ENCODE data around the gene TIGD3. TPM values are rescaled to one million over a fixed set of nuclear protein-coding genes. Genes with fewer than 3 reads are reported as not detected.

The TIGD3 gene
- total and polyA plus RNA-seq, 2 of the 13 experiments (the other 11 are each of a cell fraction or from before 2014, with no cell fraction given) = 0.49 to 4.9 TPM

DNA sequence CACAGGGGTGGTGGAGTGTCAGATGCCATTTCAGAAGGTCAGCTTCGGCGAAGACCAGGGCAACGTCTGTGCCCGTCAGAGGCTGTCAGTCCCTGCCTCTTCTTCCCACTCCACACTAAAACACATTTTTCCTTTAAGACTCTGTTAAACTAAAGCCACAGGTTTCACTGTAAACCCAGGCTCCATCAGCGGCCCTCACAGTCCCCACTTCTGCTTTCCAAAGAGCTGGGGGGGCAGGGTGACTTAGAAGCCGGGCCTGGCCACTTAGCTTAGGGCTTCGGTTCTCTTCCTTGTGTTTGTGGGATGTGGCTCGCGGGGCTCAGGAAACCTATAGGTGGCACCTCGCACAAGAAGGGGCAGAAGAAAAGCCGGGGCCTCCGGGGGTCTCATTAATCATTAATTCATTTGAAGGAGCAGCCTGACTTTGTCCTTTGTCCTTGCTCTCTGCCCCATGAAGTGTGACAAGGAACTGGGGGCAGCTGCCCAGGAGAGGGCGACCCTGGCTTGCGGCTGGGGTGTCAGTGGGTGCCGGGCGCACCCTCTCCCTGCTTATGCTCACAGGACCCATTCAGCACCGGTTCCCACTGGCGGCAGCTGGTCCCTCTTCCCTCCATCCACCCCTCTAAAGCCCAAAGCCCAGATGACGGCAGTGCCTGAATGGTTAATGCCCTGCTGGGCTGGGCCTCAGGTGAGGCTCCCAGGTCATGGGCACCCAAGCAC lies 23.8 kb downstream of the TIGD3 start (continued):
- TF ChIP-seq, protein P1, sequence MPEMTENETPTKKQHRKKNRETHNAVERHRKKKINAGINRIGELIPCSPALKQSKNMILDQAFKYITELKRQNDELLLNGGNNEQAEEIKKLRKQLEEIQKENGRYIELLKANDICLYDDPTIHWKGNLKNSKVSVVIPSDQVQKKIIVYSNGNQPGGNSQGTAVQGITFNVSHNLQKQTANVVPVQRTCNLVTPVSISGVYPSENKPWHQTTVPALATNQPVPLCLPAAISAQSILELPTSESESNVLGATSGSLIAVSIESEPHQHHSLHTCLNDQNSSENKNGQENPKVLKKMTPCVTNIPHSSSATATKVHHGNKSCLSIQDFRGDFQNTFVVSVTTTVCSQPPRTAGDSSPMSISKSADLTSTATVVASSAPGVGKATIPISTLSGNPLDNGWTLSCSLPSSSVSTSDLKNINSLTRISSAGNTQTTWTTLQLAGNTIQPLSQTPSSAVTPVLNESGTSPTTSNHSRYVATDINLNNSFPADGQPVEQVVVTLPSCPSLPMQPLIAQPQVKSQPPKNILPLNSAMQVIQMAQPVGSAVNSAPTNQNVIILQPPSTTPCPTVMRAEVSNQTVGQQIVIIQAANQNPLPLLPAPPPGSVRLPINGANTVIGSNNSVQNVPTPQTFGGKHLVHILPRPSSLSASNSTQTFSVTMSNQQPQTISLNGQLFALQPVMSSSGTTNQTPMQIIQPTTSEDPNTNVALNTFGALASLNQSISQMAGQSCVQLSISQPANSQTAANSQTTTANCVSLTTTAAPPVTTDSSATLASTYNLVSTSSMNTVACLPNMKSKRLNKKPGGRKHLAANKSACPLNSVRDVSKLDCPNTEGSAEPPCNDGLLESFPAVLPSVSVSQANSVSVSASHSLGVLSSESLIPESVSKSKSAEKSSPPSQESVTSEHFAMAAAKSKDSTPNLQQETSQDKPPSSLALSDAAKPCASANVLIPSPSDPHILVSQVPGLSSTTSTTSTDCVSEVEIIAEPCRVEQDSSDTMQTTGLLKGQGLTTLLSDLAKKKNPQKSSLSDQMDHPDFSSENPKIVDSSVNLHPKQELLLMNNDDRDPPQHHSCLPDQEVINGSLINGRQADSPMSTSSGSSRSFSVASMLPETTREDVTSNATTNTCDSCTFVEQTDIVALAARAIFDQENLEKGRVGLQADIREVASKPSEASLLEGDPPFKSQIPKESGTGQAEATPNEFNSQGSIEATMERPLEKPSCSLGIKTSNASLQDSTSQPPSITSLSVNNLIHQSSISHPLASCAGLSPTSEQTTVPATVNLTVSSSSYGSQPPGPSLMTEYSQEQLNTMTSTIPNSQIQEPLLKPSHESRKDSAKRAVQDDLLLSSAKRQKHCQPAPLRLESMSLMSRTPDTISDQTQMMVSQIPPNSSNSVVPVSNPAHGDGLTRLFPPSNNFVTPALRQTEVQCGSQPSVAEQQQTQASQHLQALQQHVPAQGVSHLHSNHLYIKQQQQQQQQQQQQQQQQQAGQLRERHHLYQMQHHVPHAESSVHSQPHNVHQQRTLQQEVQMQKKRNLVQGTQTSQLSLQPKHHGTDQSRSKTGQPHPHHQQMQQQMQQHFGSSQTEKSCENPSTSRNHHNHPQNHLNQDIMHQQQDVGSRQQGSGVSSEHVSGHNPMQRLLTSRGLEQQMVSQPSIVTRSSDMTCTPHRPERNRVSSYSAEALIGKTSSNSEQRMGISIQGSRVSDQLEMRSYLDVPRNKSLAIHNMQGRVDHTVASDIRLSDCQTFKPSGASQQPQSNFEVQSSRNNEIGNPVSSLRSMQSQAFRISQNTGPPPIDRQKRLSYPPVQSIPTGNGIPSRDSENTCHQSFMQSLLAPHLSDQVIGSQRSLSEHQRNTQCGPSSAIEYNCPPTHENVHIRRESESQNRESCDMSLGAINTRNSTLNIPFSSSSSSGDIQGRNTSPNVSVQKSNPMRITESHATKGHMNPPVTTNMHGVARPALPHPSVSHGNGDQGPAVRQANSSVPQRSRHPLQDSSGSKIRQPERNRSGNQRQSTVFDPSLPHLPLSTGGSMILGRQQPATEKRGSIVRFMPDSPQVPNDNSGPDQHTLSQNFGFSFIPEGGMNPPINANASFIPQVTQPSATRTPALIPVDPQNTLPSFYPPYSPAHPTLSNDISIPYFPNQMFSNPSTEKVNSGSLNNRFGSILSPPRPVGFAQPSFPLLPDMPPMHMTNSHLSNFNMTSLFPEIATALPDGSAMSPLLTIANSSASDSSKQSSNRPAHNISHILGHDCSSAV (CRISPR knock-in tag; IDR thresholded peaks at IDR 0.05; ENCODE audit: borderline replicate concordance) = no peak
- TF ChIP-seq ZNF816 (CRISPR knock-in tag; IDR thresholded peaks at IDR 0.05; ENCODE audit: borderline replicate concordance) (no peak), ZNF710 (CRISPR knock-in tag; IDR thresholded peaks at IDR 0.05; ENCODE audit: borderline replicate concordance) (no peak), MTA1 (CRISPR knock-in tag; IDR thresholded peaks at IDR 0.05; ENCODE audit: borderline replicate concordance) (0 out of 2 replicates have a peak, but pooled peaks have one; percentile 33), TMF1 (CRISPR knock-in tag; IDR thresholded peaks at IDR 0.05; ENCODE audit: low read depth) (no peak), HES4 (CRISPR knock-in tag; IDR thresholded peaks at IDR 0.05; ENCODE audit: borderline replicate concordance) (no peak), HHEX (CRISPR knock-in tag; IDR thresholded peaks at IDR 0.05) (no peak), ZNF382 (CRISPR knock-in tag; IDR thresholded peaks at IDR 0.05; ENCODE audit: borderline replicate concordance) (no peak), HNRNPL (IDR thresholded peaks at IDR 0.05; ENCODE audit: low read depth, low read length) (peak; percentile 80), TRAFD1 (CRISPR knock-in tag; IDR thresholded peaks at IDR 0.05; ENCODE audit: borderline replicate concordance) (no peak), ZNF724P (CRISPR knock-in tag; IDR thresholded peaks at IDR 0.05; ENCODE audit: borderline replicate concordance) (no peak), ZNF678 (CRISPR knock-in tag; IDR thresholded peaks at IDR 0.05) (no peak)
- TF ChIP-seq, protein P2, sequence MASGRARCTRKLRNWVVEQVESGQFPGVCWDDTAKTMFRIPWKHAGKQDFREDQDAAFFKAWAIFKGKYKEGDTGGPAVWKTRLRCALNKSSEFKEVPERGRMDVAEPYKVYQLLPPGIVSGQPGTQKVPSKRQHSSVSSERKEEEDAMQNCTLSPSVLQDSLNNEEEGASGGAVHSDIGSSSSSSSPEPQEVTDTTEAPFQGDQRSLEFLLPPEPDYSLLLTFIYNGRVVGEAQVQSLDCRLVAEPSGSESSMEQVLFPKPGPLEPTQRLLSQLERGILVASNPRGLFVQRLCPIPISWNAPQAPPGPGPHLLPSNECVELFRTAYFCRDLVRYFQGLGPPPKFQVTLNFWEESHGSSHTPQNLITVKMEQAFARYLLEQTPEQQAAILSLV (CRISPR knock-in tag; IDR thresholded peaks at IDR 0.05; ENCODE audit: borderline replicate concordance) = no peak
